Neural cell (in vitro differentiated cells): ENCODE measurements around the gene WFS1. TPM values are rescaled to one million over a fixed set of nuclear protein-coding genes. Genes with fewer than 3 reads are reported as not detected.

Source experiments
- H2AFZ ChIP-seq: fragments of 200-600, 300-800 bp; sonication (generic), shearing (Covaris generic); 2 replicates; pipeline ENCODE4 v1.6.0; 2014; ENCODE audit warnings: low read depth, mild to moderate bottlenecking, antibody characterized with exemption, low read length, moderate library complexity
- H3F3A ChIP-seq: fragments of 200-600 bp; shearing (Covaris generic); 2 replicates; pipeline ENCODE4 v1.6.1; 2016; ENCODE audit warnings: mild to moderate bottlenecking, moderate library complexity, mixed read lengths, antibody characterized with exemption, low read length; ENCODE audit not compliant: insufficient read depth, poor library complexity, severe bottlenecking
- H3K27ac ChIP-seq: fragments of 200-600, 300-800 bp; sonication (generic), shearing (Covaris generic); 2 replicates; pipeline ENCODE4 v1.5.1; 2014; ENCODE audit warnings: mild to moderate bottlenecking, low read length, moderate library complexity
- H3K27me3 ChIP-seq: fragments of 300-800, 200-600 bp; sonication (generic), shearing (Covaris generic); 2 replicates; pipeline ENCODE4 v1.6.0; 2014; ENCODE audit warnings: mild to moderate bottlenecking, low read depth, low read length, moderate library complexity; ENCODE audit not compliant: insufficient read depth
- H3K36me3 ChIP-seq: fragments of 300-800, 200-600 bp; sonication (generic), shearing (Covaris generic); 2 replicates; pipeline ENCODE4 v1.5.1; 2014; ENCODE audit warnings: mild to moderate bottlenecking, antibody characterized with exemption, low read length, moderate library complexity; ENCODE audit not compliant: insufficient read depth
- H3K4me2 ChIP-seq: fragments of 300-800, 200-600 bp; sonication (generic), shearing (Covaris generic); 2 replicates; pipeline ENCODE4 v1.6.0; 2014; ENCODE audit warnings: mild to moderate bottlenecking, low read length
- H3K4me3 ChIP-seq: fragments of 300-800, 200-600 bp; sonication (generic), shearing (Covaris generic); 2 replicates; pipeline ENCODE4 v1.5.1; 2014; ENCODE audit warnings: mild to moderate bottlenecking, low read length, moderate library complexity
- H3K79me2 ChIP-seq: fragments of 200-600 bp; shearing (Covaris generic); replicated peaks from 2 replicates; pipeline ENCODE4 v1.6.0; 2014; ENCODE audit warnings: mild to moderate bottlenecking, low read length, moderate library complexity; ENCODE audit not compliant: insufficient read depth
- H3K9ac ChIP-seq: fragments of 300-800, 200-600 bp; sonication (generic), shearing (Covaris generic); 2 replicates; pipeline ENCODE4 v1.6.1; 2016; ENCODE audit warnings: mild to moderate bottlenecking, low read length, mixed read lengths
- H3K9me2 ChIP-seq: fragments of 200-600 bp; shearing (Covaris generic); 2 replicates; pipeline ENCODE4 v1.6.1; 2016; ENCODE audit warnings: mild to moderate bottlenecking, low read length, mixed read lengths; ENCODE audit not compliant: insufficient read depth
- H3K9me3 ChIP-seq: fragments of 200-600, 300-800 bp; sonication (generic), shearing (Covaris generic); 2 replicates; pipeline ENCODE4 v1.6.1; 2016; ENCODE audit warnings: mild to moderate bottlenecking, mixed run types, low read length, moderate library complexity, mixed read lengths
- H4K20me1 ChIP-seq: fragments of 200-600 bp; shearing (Covaris generic); 2 replicates; pipeline ENCODE4 v1.6.1; 2016; ENCODE audit warnings: mild to moderate bottlenecking, mixed run types; ENCODE audit not compliant: insufficient read depth
- CTCF ChIP-seq: fragments of 450-650 bp; IDR thresholded peaks from 2 replicates; pipeline ENCODE4 v1.5.1; 2014; ENCODE audit warnings: antibody characterized with exemption, mild to moderate bottlenecking, moderate library complexity; ENCODE audit not compliant: poor library complexity, severe bottlenecking
- EP300 ChIP-seq: fragments of 450-650 bp; conservative IDR thresholded peaks from 2 replicates; pipeline ENCODE4 v1.6.1; 2014; ENCODE audit warnings: antibody characterized with exemption, mild to moderate bottlenecking, moderate library complexity; ENCODE audit not compliant: poor library complexity, severe bottlenecking
- EZH2 ChIP-seq: fragments of 200-600, 300-800 bp; shearing (Covaris generic), sonication (generic); IDR thresholded peaks from 2 replicates; pipeline ENCODE4 v1.6.1; 2014; ENCODE audit warnings: antibody characterized with exemption, low read length, borderline replicate concordance, mild to moderate bottlenecking; ENCODE audit not compliant: insufficient read depth, poor library complexity, severe bottlenecking
- MXI1 ChIP-seq: fragments of 450-650 bp; conservative IDR thresholded peaks from 2 replicates; pipeline ENCODE4 v1.6.1; 2014; ENCODE audit warnings: antibody characterized with exemption, mild to moderate bottlenecking; ENCODE audit not compliant: poor library complexity, severe bottlenecking
- POLR2AphosphoS5 ChIP-seq: IDR thresholded peaks from 2 replicates; pipeline ENCODE4 v1.6.1; 2012
- RAD21 ChIP-seq: fragments of 450-650 bp; conservative IDR thresholded peaks from 2 replicates; pipeline ENCODE4 v1.6.1; 2014; ENCODE audit warnings: antibody characterized with exemption, mild to moderate bottlenecking, moderate library complexity
- REST ChIP-seq: IDR thresholded peaks from 2 replicates; pipeline ENCODE4 v1.6.1; 2012; ENCODE audit warnings: borderline replicate concordance
- SMC3 ChIP-seq: fragments of 450-650 bp; conservative IDR thresholded peaks from 2 replicates; pipeline ENCODE4 v1.6.1; 2014; ENCODE audit warnings: antibody characterized with exemption, mild to moderate bottlenecking, moderate library complexity; ENCODE audit not compliant: poor library complexity
- TAF1 ChIP-seq: IDR thresholded peaks from 2 replicates; pipeline ENCODE4 v1.6.1; 2012; ENCODE audit warnings: low read depth
- polyA plus RNA-seq: library from polyadenylated mRNA; depleted of rRNA; stranded (reverse); fragments of >200 nt; gene quantifications from 2 replicates; pipeline ENCODE4 v1.2.3, GENCODE V29; 2014

Gene WFS1
- polyA plus RNA-seq, 1 donor from 2014 or later: 4.5 TPM

GRCh38 chr4:6277935-6278800, 8.5 kb downstream of the WFS1 start:
- H4K20me1 ChIP-seq: no peaks in the 10 kb centered on the region
- no peak overlapping the region for H3K9ac ChIP-seq
- H3K79me2 ChIP-seq: no peaks in the 10 kb centered on the region
- no peaks in the 10 kb centered on the region for H3K27me3 ChIP-seq
- no peak overlapping the region for H3K27ac ChIP-seq
- no peaks in the 10 kb centered on the region for H3K36me3 ChIP-seq
- no peak overlapping the region for H3K4me2 ChIP-seq
- no peak for TF ChIP-seq EZH2
- H2AFZ ChIP-seq: no peak overlapping the region
- no peaks in the 10 kb centered on the region for H3K9me3 ChIP-seq
- H3F3A ChIP-seq: no peaks in the 10 kb centered on the region
- no peak overlapping the region for H3K4me3 ChIP-seq
- H3K9me2 ChIP-seq: no peaks in the 10 kb centered on the region

- H3K4me2 ChIP-seq: no peak overlapping the region
- no peaks in the 10 kb centered on the region for H3K9me2 ChIP-seq
- no peaks in the 10 kb centered on the region for H3K27me3 ChIP-seq
- no peak overlapping the region for H3K9ac ChIP-seq
- H2AFZ ChIP-seq: no peak overlapping the region
- no peaks in the 10 kb centered on the region for H3F3A ChIP-seq
- H3K79me2 ChIP-seq: no peaks in the 10 kb centered on the region
- H3K9me3 ChIP-seq: no peaks in the 10 kb centered on the region
- TF ChIP-seq POLR2AphosphoS5: no peak
- H3K27ac ChIP-seq: no peak overlapping the region
- H3K36me3 ChIP-seq: no peaks in the 10 kb centered on the region
- no peaks in the 10 kb centered on the region for H4K20me1 ChIP-seq
- no peak overlapping the region for H3K4me3 ChIP-seq
Observed at GRCh38 chr4:6278801-6279197, 9.1 kb downstream of the WFS1 start.

- TF ChIP-seq REST: no peak
- no peak for TF ChIP-seq EZH2
- TF ChIP-seq MXI1: no peak
- TF ChIP-seq RAD21: no peak
- TF ChIP-seq TAF1: no peak
- TF ChIP-seq EP300: no peak
- TF ChIP-seq SMC3: no peak
- no peak for TF ChIP-seq POLR2AphosphoS5
- no peak for TF ChIP-seq CTCF
- Histone ChIP-seq H3K9me3 (no peaks in the 10 kb centered on the region), H3K79me2 (no peaks in the 10 kb centered on the region), H3K9ac (no peak overlapping the region), H3F3A (no peaks in the 10 kb centered on the region), H3K27ac (no peak overlapping the region), H2AFZ (no peak overlapping the region), H3K4me2 (no peak overlapping the region), H4K20me1 (no peaks in the 10 kb centered on the region), H3K4me3 (no peak overlapping the region), H3K27me3 (no peaks in the 10 kb centered on the region), H3K9me2 (no peaks in the 10 kb centered on the region), H3K36me3 (no peaks in the 10 kb centered on the region)
Observed at GRCh38 chr4:6279582-6280289, 10.1 kb downstream of the WFS1 start.
